Measurements from ENCODE around the gene PTPRF.
"Not testable (repeated sequence)": the region's sequence is repeated elsewhere in the genome, so short reads cannot be mapped to it uniquely, and the experiment has no call there.

The PTPRF gene

GRCh38 chr1:43538969-43539368 is 8.3 kb downstream of the PTPRF start:
- DNase-seq, result no peak

DNA sequence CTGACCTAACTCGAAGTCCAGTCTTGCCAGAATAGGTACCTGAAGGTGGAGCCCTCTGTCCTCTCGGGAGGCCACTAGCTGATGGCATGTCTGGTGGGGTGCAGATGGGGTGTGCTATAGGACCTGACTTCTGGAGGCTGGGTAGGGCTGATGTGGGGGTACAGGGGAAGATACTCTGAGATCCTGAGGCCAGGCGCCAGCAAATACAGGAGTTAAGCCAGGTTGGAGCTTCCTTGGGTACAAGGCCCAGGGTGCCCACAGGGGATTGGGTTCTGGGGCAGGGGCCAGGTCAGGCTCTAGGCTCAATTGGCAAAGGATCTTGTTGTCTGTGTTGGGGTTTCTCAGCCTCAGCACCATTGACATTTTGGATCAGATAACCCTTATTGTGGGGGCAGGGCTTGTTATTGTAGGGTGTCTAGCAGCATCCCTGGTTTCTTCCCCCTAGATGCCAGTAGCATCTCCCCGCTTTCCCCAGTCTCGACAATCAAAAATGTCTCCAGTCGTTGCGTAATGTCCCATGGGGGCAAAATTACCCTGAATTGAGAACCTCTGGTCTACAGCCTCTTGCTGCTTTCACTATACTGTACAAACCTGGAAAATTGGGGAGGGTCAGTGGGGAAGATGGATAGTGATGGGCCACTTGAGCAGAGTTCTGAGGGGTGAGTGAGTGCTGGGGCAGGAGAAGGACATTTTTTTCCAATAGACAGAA is 9.2 kb downstream of the PTPRF start:
- no peak for DNase-seq

DNA sequence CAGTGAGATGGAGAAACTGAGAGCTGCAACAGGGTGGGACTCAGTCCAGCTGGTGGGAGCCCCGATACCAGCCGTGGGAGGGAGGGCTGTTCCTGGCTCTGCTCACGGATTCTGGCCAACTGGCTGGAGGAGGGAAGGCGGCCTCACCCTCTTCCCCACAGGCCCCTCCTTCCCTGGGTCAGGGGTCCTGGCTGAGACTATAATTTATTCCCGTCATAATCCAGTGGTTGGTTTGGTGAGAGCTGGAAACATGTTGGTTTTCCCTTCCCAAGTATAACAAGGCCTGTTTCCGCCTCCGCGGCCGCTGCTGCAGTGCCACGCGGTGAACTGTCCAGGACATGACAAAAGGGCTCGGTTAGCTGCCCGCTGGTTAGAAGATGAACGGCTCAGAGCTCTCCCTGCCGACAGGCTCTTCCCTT is 10.0 kb downstream of the PTPRF start:
- no peak for DNase-seq

GRCh38 chr1:43541141-43541540 is 10.5 kb downstream of the PTPRF start:
- DNase-seq, result no peak

DNA sequence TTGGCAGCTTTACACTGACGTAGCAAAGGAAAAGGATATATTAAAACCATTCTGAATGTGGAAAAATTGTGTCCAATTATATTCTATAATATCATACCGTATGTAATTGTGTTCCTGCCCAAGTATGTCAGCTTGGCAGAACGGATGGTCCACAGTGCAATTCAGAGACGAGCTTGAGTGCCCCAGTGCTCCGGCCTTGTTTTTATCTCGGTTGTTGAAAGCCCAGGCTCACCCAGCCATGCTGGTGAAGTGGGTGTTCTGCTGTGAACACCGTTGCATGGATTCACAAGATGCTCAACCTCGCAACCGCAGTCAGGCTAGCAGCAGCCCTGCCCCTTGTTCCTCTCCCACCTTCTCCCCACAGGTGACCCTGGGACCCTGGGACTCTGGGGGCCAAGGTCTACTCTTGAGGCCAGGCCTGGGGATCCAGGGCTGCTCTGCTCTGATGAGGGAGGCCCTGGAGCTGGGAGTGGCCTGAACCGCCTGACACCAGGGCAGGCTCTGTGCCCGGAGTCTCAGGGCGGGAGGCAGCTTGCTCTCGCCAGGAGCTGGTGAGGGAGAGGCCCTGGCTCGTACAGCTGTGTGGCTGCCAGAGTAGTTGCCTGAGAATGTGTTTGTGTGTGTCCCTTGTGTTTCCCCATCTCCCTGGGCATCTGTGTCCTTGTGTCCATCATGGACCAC is 11.2 kb downstream of the PTPRF start:
- no peak for DNase-seq

- no peak for DNase-seq
These were observed 12.1 kb downstream of the PTPRF start for GRCh38 chr1:43542527-43543458.

- no peak for DNase-seq
These were observed 12.9 kb downstream of the PTPRF start for GRCh38 chr1:43543567-43543966.

DNA sequence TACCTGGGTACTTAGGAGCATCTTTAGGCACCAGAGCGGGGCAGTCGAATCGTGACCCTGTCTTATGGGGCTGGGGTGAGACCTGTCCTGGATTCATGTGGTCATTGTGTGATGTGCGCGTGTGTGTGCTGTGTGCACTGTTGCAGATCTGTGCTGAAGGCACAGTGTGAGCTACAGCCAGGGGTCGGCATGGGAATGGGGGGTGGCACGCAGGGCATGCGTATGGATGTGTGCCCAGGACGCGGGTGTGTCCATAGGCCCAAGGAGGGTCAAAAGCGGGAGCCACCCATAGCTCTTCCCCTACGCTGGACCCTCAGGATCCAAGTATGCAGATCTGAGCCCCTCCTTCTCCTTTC is 14.6 kb downstream of the PTPRF start:
- DNase-seq, result no peak

GRCh38 chr1:43545695-43546387 is 15.2 kb downstream of the PTPRF start:
- no peak for DNase-seq

DNA sequence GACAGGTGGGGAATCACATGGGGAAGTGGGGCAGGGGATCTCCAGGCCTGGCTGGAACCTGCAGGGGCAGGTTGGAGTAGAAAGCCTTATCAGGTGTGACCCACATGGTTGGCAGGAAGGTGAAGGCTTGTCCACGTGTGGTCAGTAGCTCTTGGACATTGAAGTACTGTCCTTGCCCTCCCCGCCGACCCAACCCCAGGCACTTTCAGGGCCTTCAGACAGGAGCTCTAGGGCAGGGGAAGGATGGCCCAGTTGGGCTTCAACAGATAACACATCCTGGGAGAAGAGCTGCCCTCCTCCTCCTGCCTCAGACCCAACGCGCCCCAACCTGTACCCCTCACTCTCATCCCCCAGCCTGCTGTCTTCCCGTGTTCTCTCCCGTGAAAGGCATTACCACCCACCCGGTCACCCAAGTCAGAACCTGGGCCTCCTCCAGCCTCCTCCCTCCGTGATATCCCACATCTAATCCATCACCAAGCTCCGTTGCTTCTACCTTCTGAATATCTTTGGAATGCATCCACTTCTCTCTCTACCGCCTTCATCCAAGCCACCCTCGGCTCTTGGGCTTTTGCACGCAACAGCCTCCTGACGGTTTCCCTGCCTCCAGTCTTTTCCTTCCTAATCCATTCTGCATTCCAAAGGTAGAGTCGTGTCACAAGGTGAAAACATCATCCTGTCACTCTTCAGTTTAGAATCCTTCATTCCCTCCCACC is 15.9 kb downstream of the PTPRF start:
- DNase-seq, result no peak

DNA sequence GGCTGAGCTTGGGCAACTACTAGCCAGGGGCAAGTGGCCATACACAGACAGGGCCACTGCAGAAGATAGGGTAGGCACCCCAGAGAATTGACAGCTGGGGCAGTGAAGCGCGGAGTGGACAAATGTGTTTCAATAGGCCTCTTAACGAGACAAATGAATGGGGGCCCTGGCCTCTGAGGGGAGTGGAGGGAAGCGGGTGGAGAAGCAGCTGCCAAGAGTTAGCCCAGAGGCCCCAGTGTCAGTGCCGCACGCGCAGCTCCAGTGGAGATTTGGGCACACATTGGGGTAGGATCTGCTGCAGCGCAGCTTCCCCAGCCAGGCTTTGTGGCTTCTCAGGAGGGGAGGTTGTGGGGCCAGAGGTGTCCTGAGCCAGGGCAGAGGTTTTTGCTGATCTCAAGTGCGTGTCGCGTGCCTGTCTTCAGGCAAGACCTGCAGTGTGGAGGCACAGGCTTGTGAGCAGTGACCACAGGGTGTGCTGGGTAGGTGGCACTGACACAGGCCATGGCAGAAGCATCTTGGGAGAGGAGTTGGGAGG is 16.9 kb downstream of the PTPRF start:
- no peak for DNase-seq

DNA sequence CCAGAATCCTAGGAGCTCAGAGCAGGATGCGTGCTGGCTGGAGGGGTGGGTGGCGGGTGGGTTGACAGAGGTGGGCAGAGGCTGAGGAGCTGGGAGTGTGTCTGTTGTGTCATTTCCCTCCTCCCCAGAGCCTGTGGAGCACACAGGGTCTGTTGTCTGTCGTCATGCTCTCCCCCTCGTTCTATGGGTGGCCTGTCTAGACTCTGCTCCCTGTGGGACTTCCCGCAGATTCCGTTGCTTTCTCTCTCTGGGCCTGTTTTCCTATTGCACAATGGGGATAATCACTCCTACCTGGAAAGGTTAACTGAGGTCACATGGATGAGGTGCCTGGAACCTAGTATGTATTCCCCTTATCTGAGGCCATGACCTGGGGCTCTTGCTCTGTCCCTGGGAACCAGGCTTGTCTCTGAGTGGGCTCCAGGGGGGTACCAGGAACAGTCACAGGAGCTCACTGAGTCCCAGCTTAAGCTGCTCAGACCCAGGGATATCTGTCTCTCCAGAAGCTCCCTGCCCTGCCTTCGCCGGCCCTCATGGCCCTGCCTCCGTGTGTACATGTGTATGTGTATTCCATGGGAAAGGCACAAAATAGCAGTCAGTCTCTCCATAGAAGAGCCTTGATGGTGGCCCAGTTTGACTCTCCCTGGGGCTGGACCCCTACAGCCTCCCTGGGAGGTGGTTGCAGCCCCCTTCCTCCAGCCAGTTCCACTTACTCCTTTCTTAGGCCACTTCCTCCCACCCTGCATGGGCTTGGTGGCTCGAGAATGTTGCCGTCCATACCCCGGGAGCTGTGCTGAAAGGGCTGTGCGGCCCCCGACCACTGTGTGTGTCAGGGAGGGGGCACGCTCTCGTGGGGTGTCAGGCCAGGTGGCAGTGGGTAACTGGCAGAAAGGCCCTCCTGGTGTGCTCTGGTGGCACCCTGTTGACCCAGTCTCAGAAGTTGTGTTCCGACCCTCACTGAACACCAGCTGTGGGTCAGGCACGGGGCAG is 17.9 kb downstream of the PTPRF start:
- no peak for DNase-seq

GRCh38 chr1:43549394-43549793 is 18.7 kb downstream of the PTPRF start:
- not testable (repeated sequence) for DNase-seq

- DNase-seq, result no peak
These were observed 19.4 kb downstream of the PTPRF start for GRCh38 chr1:43549921-43550597.

DNA sequence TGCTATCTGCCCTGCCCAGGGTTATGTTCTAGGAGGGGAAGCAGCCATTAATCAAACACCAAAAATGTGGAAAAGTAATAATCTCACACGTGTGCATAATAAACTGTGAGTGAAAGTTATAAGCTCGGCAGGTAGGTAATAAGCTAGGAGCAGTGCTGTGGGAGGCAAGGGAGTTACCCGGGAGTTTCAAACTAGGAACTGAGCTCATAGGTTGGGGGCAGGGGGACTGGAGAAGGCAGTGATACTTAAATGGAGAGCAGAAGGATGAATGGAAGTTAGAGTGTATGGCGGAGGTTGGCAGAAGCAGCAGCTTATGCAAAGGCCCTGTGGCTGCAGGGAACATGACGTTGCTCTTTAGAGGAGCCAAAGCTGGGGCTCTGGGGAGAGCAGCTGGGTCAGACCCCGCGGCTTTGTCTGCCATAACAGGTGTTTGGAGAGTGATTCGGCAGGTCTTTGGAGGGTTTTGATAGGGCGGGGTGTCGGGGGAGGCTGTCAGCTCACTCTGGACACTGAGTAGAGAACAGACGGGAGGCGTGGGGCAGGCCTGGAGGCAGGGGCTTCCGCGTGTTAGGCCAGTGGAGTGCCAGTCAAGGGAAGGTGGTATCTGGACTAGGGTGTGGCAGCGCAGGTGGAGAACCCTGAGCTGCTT is 20.0 kb downstream of the PTPRF start:
- no peak for DNase-seq

DNA sequence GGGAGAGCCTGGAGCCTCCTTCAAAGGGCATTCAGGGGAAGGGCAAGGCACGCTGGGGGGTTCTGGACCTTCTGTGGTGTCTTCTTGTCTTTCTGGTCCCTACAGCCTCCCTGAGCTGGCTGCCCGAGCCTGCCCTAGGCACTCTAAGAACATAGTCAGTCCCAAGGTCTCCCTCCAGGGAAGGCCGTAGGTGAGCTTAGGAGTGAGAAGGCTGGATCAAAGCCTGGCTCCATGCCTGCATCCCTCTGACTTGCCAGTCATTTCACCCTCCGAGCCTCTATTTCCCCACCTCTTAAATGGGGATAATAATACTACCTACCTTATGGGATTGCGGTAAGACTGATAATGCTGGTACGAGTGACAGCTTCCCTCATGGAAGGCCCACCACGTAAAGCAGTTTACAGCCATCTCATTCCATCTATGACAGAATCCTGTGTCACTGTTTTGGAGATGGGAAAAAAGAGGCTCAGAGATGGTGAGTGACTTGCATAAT is 20.8 kb downstream of the PTPRF start:
- DNase-seq, result no peak

DNA sequence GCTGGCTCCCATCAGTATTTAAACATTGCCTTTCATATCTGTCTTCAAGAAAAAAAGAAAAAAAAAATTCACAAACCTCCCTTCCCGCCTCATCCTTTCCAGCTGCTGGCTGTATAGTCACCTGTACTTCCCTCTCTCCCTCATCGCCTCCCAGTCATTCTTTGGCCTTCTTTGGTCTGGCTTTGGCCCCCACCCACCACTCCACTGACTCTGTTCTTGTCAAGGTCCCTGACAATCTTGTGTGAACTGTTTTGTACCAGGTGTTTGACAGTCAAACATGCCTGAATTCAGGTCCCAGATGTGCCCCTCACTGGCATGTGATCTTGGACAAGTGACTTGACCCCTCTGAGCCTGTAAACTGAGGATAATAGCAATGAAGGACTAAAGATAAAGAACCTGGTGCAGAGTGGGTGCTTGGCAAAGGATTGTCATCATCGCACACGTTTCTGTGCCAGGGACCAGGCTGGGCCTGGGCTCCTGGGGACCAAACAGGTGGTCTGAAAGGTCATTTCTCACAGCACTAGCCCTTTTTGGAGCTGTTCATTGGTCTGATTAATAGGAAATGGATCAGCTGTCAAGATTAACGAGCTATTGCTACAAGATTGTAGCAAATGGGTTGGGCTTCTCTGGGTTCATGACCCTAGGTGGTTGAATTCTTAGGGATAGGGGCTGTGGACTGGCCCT is 21.5 kb downstream of the PTPRF start:
- no peak for DNase-seq

DNA sequence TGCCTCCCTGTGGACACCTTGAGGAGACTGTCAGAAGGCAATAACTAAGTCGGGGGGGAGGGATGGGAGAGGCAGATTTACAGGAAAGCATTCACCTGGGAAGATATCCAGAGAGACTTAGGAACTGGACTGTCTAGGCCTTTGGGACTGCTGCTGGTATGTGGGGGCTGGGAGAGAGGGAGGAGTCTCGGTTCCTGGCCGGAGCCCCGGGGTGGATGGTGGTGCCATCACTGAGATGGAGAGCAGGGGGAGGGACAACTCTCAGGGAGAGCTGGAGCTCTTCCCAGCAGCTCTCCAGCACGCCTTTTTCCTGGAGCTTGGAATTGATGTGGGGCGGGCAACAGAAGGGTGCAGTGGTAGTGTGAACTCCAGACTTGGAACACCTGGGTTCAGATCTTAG is 22.1 kb downstream of the PTPRF start:
- DNase-seq, result no peak

DNA sequence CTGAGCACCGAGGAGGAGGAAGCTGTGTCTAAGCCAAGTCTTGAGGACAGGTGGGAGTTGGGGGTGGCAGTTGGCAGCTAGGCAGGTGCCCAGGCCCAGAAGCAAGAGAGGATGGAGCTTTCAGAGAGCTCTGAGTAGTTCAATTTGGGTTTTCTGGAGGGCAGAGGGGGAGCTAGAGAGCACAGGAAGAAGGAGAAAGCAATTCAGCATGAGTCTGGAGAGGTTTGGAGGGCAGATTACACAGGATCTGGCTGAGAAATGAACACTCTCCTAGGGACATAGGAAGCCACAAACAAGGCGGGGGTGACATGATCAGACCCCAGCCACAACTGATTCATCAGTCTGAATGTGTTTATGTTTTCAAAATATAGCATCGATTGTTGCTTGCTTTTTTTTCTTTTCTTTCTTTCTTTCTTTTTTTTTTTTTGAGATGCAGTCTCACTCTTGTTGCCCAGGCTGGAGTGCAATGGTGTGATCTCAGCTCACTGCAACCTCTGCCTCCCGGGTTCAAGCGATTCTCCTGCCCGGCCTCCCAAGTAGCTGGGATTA is 23.8 kb downstream of the PTPRF start:
- peak; percentile 27 for DNase-seq

Data from inflammatory macrophage treated with lipopolysaccharide for 4 hours (primary cell).